NB4 (cell line): Measurements from ENCODE around the gene C22orf23.

Experiments
- CTCF ChIP-seq: IDR thresholded peaks from one replicate; pipeline ENCODE4 v1.5.1; 2012; ENCODE audit warnings: low read depth, low read length
- POLR2A ChIP-seq: IDR thresholded peaks from 2 replicates; pipeline ENCODE4 v1.6.1; 2011; ENCODE audit warnings: mild to moderate bottlenecking; ENCODE audit not compliant: insufficient read length; ENCODE audit errors: extremely low read depth

GRCh38 chr22:37979782-37980181, 26.4 kb upstream of the C22orf23 start:
- TF ChIP-seq CTCF (no peak), POLR2A (no peak)
